ENCODE data around the gene ANO10. TPM values are rescaled to one million over a fixed set of nuclear protein-coding genes. Genes with fewer than 3 reads are reported as not detected.

The ANO10 gene
- total and polyA plus RNA-seq, 2 of the 8 experiments (the other 6 are each of a cell fraction or from before 2014, with no cell fraction given), result 38.0 to 53.2 TPM

GRCh38 chr3:43649365-43649968 is 27.7 kb upstream of the ANO10 start:
- no peak overlapping the region for H3K4ac ChIP-seq (replicated peaks; ENCODE audit: insufficient read length, low read depth, low read length)
- ChIA-PET POLR2A (ENCODE audit: partially characterized antibody) (no interaction called here), CTCF (ENCODE audit: partially characterized antibody) (interaction anchor here (0.6 to 1.7 kb wide), 4 partner anchors 10 to 1421 kb away, joined by 3 to 7 read pairs (median 4); no protein-coding TSS in a partner anchor)
- H3K79me1 ChIP-seq (ENCODE audit: low read depth, low read length), result no peaks in the 10 kb centered on the region
- FAIRE-seq (peak; percentile 72), DNase-seq (ENCODE audit: low read depth in 1 of 2, low spot score in 2 of 2) (no peak)
- peak overlapping the region; percentile 59; the same call in 1 of the 2 replicates for H2AFZ ChIP-seq (ENCODE audit: low read length)
- H2BK15ac ChIP-seq (ENCODE audit: low read length), result no peak overlapping the region
- no peak overlapping the region for H2BK12ac ChIP-seq (ENCODE audit: low read depth, low read length)
- H3K4me3 ChIP-seq (ENCODE audit: extremely low read depth in 1 of 4, insufficient read depth in 2 of 4, low read depth in 3 of 4, low read length in 4 of 4), result no peak overlapping the region
- no peaks in the 10 kb centered on the region for H3K79me2 ChIP-seq (ENCODE audit: control insufficient read depth in 1 of 2, insufficient read depth in 2 of 2, low read length in 2 of 2)
- H4K8ac ChIP-seq (ENCODE audit: extremely low read depth, insufficient read depth, low read length), result no peak overlapping the region
- H3K9me3 ChIP-seq (ENCODE audit: insufficient read depth in 2 of 2, low read depth in 1 of 2, low read length in 1 of 2), result no peaks in the 10 kb centered on the region
- H3K23ac ChIP-seq (ENCODE audit: insufficient read length), result no peak overlapping the region
- no peak overlapping the region for H4K91ac ChIP-seq (replicated peaks; ENCODE audit: insufficient read length, low read length)
- H3K27ac ChIP-seq (ENCODE audit: low read depth, low read length), result no peak overlapping the region
- H3K4me1 ChIP-seq (replicated peaks in 1 of 4; ENCODE audit: control insufficient read depth in 3 of 4, insufficient read depth in 4 of 4, low read length in 3 of 4), result peaks cover 0 to 10% (median 4%) of the 10 kb centered on the region in 4 experiments; a peak in 4 of 7 replicates
- no peak overlapping the region for H3K56ac ChIP-seq (replicated peaks; ENCODE audit: insufficient read length, low read depth, low read length)
- H4K20me1 ChIP-seq (replicated peaks in 1 of 2; ENCODE audit: control insufficient read depth in 1 of 2, insufficient read depth in 2 of 2, low read length in 2 of 2), result no peaks in the 10 kb centered on the region
- no peaks in the 10 kb centered on the region for H3K36me3 ChIP-seq (ENCODE audit: control insufficient read depth in 2 of 4, insufficient read depth in 4 of 4, low read length in 3 of 4)
- no peak overlapping the region for H2BK5ac ChIP-seq (ENCODE audit: low read depth, low read length)
- no peak overlapping the region for H3K4me2 ChIP-seq (ENCODE audit: insufficient read depth in 1 of 2, low read depth in 2 of 2, low read length in 2 of 2)
- H2BK20ac ChIP-seq (ENCODE audit: low read length), result no peak overlapping the region
- no peaks in the 10 kb centered on the region for H3K23me2 ChIP-seq (ENCODE audit: low read depth, low read length)
- no peak overlapping the region for H3K14ac ChIP-seq (ENCODE audit: insufficient read length)
- no peaks in the 10 kb centered on the region for H3K27me3 ChIP-seq (replicated peaks in 1 of 4; ENCODE audit: control insufficient read depth in 3 of 4, extremely low read depth in 1 of 4, insufficient read depth in 3 of 4, low read length in 3 of 4)
- 69% methylated on average over 6 of the region's 6 CpGs; no CpG with 5 or more reads in 1 of the 2 experiments for WGBS, 2 experiments (ENCODE audit: extremely low coverage in 1 of 2, insufficient coverage in 1 of 2, insufficient read length in 1 of 2, insufficient replicate concordance in 2 of 2, low coverage in 1 of 2, low lambda C conversion rate in 2 of 2, missing lambda C conversion rate in 1 of 2)
- H3K9ac ChIP-seq (replicated peaks in 1 of 4; ENCODE audit: extremely low read depth in 1 of 4, low read depth in 3 of 4, low read length in 3 of 4), result no peak overlapping the region
- no peak overlapping the region for H2AK5ac ChIP-seq (ENCODE audit: low read depth, low read length)
- no peak overlapping the region for H4K5ac ChIP-seq (ENCODE audit: insufficient read length, low read depth, low read length)
- H3K18ac ChIP-seq (ENCODE audit: extremely low read depth, low read length), result no peak overlapping the region
- H2BK120ac ChIP-seq (replicated peaks; ENCODE audit: low read depth, low read length), result no peak overlapping the region
- TF ChIP-seq JUN (IDR thresholded peaks at IDR 0.05; ENCODE audit: low read depth, low read length) (no peak), CBX5 (IDR thresholded peaks at IDR 0.05; ENCODE audit: low read depth, low read length) (no peak), JUND (IDR thresholded peaks at IDR 0.05; ENCODE audit: low read length) (no peak), KDM4A (IDR thresholded peaks at IDR 0.05; ENCODE audit: low read depth, low read length, severe bottlenecking) (no peak), SIN3A (conservative IDR thresholded peaks at IDR 0.05 in 1 of 2, IDR thresholded peaks at IDR 0.05 in 1 of 2; ENCODE audit: low read depth in 1 of 2, low read length in 2 of 2) (no peak), RBBP5 (IDR thresholded peaks at IDR 0.05; ENCODE audit: borderline replicate concordance, low read depth, low read length) (no peak), KDM1A (IDR thresholded peaks at IDR 0.05; ENCODE audit: borderline replicate concordance, low read length) (no peak), SRF (IDR thresholded peaks at IDR 0.05; ENCODE audit: low read depth, low read length) (no peak), HDAC6 (IDR thresholded peaks at IDR 0.05; ENCODE audit: low read depth, low read length) (no peak), POU5F1 (IDR thresholded peaks at IDR 0.05; ENCODE audit: low read depth, low read length) (no peak), POLR2AphosphoS5 (IDR thresholded peaks at IDR 0.05; ENCODE audit: low read depth, low read length) (no peak), PHF8 (conservative IDR thresholded peaks at IDR 0.05; ENCODE audit: low read depth, low read length) (no peak)
- TF ChIP-seq, protein P1, sequence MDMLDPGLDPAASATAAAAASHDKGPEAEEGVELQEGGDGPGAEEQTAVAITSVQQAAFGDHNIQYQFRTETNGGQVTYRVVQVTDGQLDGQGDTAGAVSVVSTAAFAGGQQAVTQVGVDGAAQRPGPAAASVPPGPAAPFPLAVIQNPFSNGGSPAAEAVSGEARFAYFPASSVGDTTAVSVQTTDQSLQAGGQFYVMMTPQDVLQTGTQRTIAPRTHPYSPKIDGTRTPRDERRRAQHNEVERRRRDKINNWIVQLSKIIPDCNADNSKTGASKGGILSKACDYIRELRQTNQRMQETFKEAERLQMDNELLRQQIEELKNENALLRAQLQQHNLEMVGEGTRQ (IDR thresholded peaks at IDR 0.05; ENCODE audit: low read length), result no peak

Measured in H1 (cell line).